Medulla oblongata (tissue), 1 donor: ENCODE measurements around the gene MYLK3.
"Not testable (repeated sequence)": the region's sequence is repeated elsewhere in the genome, so short reads cannot be mapped to it uniquely, and the experiment has no call there.

Source experiments
- DNase-seq: peaks from one replicate; pipeline ENCODE4 v3.0.0-alpha.2; 2015; ENCODE audit errors: extremely low spot score

Gene MYLK3

GRCh38 chr16:46690281-46691178 lies 57.6 kb downstream of the MYLK3 start:
- DNase-seq: no peak

DNA sequence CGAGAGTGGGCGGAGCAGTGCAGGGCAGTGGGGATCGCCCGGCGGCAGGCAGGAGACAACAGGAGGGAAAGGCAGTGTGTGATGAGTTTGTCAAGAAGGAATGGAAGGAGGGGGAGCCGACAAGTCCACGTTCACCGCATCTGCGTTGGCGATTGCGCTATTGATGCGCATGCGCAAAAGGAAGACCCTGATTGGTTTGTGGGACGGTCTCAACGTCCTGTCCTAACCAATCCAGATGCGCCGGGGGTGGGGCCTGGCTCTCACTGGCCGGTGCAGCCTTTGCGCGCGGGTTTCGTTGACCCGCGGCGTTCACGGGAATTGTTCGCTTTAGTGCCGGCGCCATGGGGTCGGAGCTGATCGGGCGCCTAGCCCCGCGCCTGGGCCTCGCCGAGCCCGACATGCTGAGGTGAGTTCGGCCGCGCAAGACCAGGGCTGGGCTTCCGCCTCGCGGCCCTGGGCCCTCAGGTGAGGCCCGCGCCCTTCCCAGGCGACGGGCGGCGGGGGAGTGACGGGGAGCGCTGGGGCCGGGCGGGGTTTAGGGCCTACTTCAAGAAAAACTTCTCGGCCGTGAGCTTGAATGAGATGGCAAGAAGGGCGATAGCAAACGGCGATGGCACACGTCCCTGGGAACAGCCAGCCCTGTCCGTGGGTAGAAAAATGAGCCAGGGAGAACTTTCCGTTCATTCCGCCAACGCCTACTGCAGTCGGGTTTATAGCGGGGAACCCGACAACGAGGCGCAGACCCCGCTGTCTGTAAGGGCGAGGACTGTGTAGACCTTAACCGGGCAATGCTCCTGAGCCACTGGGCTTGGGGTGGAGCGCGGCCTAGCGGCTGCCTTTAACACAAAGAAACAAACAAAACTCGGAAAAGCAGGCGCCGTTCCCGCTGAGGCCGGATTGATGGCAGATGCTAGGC lies 58.5 kb downstream of the MYLK3 start, which contains the start of gene ORC6:
Gene ORC6, plus strand, starts transcription at position 295 of the 916 bp plus-strand sequence. Its CDS starts 47 bp downstream, at position 342.
- peak; percentile 98 for DNase-seq

DNA sequence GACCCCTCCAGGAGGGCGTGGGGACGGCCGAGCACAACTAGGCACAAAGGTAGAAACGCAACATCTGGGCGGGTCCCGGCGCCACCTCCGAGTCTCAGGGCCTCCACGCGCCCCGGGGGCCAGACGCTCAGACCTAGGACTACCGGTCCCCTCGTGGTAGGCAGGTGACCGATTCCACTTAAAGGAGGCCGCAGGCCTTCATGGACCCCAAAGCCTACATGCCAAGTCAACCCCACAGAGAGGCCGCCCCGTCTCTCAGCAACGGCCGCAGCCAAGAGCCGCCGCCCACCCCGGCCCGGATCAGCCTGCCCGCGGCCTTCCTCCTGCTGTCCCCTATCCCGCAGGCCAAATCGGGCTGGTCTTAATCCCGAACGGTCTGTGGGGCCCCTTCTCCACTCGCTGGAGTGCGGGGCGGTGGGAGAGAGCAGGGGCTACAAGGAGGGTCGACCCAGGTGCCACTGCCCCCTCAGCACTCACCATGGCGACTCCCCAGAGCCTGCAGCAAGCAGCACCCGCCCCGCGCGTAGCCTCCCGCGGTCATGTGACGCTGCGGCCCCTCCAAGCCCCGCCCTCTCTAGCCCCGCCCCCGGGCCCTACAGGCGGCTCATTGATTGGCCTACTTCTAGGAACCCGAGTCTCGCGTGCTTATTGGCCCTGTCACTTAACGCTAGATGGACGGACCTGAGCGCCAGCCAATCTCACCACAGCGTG lies 59.3 kb downstream of the MYLK3 start, which contains the start of gene VPS35:
Gene VPS35, minus strand, starts transcription at position 525 of the 711 bp plus-strand sequence. Its CDS starts 45 bp downstream, at position 480.
- peak; percentile 99 for DNase-seq

DNA sequence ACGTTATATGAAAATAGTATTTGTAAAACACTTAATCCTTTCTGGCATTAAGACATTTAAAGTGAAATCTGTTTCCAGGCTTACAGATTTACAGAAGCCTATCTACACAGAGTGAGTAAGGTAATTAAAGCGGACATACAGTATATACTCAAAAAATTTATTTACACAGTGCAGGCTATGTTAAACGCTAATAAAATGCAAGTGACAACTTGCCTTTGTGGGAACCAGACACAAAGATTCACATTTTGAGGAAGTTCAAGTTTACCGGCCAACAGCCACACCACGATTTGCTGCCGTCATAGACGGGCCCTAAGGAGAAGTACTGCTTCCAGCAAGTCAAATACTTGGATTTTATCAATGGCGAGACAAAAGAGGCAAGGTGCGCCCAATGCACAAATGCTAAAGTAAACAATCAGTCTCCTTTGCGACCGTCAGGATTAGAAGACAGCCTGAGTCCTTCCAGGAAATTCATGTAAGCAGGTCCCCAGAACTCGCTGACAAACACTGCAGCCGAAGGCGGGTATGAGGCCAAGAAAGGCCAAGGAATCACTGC lies 60.0 kb downstream of the MYLK3 start:
- peak; percentile 75 for DNase-seq

GRCh38 chr16:46687486-46687885 lies 60.7 kb downstream of the MYLK3 start:
- DNase-seq: no peak

DNA sequence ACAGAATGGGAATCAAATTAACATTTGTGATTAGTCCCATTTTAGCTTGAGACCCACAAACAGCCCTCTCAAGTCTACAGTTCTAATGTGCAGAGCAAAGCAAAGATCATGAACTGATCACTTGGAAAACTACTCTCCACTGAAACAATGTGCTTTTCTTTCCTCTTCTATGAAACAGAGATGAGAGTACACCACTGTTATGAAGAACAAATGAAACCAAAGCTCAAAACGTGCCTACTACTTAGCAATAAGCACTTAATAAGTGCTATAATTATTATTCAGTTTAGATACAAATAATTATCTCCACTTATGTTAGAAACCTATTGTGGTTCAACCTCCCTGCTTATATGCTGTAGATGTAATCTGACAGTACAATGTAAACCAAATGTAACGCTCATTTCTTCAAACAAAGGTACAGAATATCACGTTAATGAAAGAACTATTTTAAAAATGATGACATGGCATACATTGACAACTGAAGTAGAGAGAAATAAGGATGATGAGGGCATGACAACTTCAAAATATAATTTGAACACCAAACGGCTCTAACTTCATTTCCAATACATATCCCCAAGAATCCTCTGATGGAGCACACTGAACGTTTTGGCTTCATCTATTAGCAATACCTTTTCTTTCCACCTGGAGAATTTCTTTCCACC lies 61.2 kb downstream of the MYLK3 start:
- DNase-seq: no peak

DNA sequence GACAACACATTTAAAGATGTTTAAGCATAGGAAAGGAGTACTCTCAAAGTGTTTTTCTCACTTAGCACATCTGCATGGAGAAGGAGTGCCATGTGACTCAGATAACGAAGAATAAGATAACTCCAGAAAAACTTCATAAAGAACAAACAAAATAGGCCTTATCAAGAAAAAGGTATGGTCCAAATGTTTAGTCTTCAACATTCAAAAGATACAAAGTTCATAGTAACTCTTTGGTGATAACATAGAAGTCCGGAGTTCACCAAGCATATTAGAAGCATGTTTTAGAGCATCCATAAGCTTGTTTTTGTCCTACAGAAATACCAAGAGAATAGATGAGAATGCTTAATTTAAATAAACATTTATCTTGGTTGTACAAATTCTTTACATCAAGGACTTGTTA lies 66.3 kb downstream of the MYLK3 start:
- DNase-seq: not testable (repeated sequence)

GRCh38 chr16:46677943-46678342 lies 70.2 kb downstream of the MYLK3 start:
- not testable (repeated sequence) for DNase-seq

- peak; percentile 65 for DNase-seq
Measured at GRCh38 chr16:46673320-46674013, 74.7 kb downstream of the MYLK3 start.

DNA sequence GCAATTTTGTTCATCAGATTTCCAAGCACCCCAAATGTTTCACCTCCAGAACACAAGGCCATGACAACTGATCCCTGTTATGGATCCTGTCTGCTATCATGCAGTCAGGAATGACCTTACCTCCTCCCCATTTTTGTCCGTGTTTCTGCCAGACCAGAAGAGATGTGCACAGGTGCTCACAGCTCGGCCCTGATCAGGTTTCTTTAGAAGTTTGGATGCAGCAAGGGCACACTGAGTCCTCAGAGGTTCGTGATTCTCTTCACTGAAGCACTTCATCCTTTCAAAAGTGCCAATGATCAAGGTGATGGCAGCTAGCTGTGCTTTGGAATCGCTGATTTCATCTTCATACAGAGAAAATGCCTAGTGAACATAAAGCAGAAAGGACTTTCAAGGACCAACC lies 86.0 kb downstream of the MYLK3 start:
- DNase-seq: no peak

DNA sequence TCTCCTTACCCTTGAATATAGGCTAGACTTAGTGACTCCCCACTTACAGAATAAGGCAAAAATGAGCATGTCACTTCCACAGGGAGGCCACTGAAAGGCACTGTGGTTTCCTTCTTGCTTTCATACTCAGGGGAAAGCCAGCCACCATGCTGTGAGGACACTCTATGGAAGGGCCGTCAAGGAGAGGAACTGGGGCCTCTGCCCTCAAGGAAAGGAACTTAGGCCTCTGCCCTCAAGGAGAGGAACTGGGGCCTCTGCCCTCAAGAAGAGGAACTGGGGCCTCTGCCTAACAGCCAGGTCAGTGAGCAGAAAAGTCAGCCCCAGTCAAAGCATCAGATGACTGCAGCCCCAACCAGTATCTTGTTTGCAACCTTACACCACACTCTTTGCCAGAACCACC lies 89.2 kb downstream of the MYLK3 start:
- DNase-seq: peak; percentile 76
